A673 (cell line): ENCODE data around the gene DCK. TPM values are rescaled to one million over a fixed set of nuclear protein-coding genes. Genes with fewer than 3 reads are reported as not detected.
"Not testable (repeated sequence)": the region's sequence is repeated elsewhere in the genome, so short reads cannot be mapped to it uniquely, and the experiment has no call there.

Experiments
- BruUV-seq: library from RNA; stranded (reverse); fragments of 400-500 nt; replicated peaks from 2 replicates; lab custom pipeline; 2021; lab: Mats Ljungman, UMichigan
- CTCF ChIA-PET: fragments of 300-600 bp; sonication (Branson Sonifier 250); formaldehyde crosslinking; loops from one replicate; lab custom pipeline; 2022; ENCODE audit warnings: antibody characterized with exemption; lab: Charles Lee
- POLR2A ChIA-PET: fragments of 300-600 bp; sonication (Branson Sonifier 250); formaldehyde crosslinking; loops from one replicate; lab custom pipeline; 2022; ENCODE audit warnings: antibody characterized with exemption; ENCODE audit not compliant: low non-redundant PET; lab: Charles Lee
- DNase-seq: peaks from one replicate; pipeline ENCODE4 v3.0.0-alpha.2; 2015; ENCODE audit warnings: low spot score
- H3K27ac ChIP-seq: fragments of 200-600 bp; sonication (generic); 2 replicates; pipeline ENCODE4 v1.5.1; 2016; ENCODE audit warnings: mixed run types, low read depth, mild to moderate bottlenecking, mixed read lengths, antibody characterized with exemption, low read length; ENCODE audit not compliant: poor library complexity, severe bottlenecking
- H3K27me3 ChIP-seq: fragments of 200-600 bp; sonication (generic); replicated peaks from 2 replicates; pipeline ENCODE4 v1.6.1; 2017; ENCODE audit warnings: mixed run types, low read depth, mild to moderate bottlenecking, mixed read lengths, antibody characterized with exemption, low read length; ENCODE audit not compliant: insufficient read depth, poor library complexity
- H3K36me3 ChIP-seq: fragments of 200-600 bp; sonication (generic); 2 replicates; pipeline ENCODE4 v1.6.1; 2016; ENCODE audit warnings: mixed run types, mild to moderate bottlenecking, mixed read lengths, antibody characterized with exemption, low read length; ENCODE audit not compliant: insufficient read depth, poor library complexity, severe bottlenecking
- H3K4me1 ChIP-seq: fragments of 200-600 bp; sonication (generic); 2 replicates; pipeline ENCODE4 v1.6.1; 2017; ENCODE audit warnings: mixed run types, mild to moderate bottlenecking, mixed read lengths, antibody characterized with exemption, low read length; ENCODE audit not compliant: insufficient read depth, poor library complexity, severe bottlenecking
- H3K4me3 ChIP-seq: fragments of 200-600 bp; sonication (generic); 2 replicates; pipeline ENCODE4 v1.5.1; 2016; ENCODE audit warnings: low read depth, mixed run types, mild to moderate bottlenecking, mixed read lengths, low read length; ENCODE audit not compliant: poor library complexity, severe bottlenecking
- H3K9me3 ChIP-seq: fragments of 200-600 bp; sonication (generic); 2 replicates; pipeline ENCODE4 v1.6.1; 2016; ENCODE audit warnings: mixed run types, low read depth, mild to moderate bottlenecking, mixed read lengths, antibody characterized with exemption, low read length; ENCODE audit not compliant: poor library complexity, severe bottlenecking
- EZH2 ChIP-seq: fragments of 200-600 bp; sonication (generic); IDR thresholded peaks from 2 replicates; pipeline ENCODE4 v1.6.1; 2017; ENCODE audit warnings: borderline replicate concordance, low read depth, mild to moderate bottlenecking, mixed read lengths, antibody characterized with exemption, low read length; ENCODE audit not compliant: poor library complexity, severe bottlenecking
- intact Hi-C: fragments of 100-400 bp; cut with micrococcal nuclease; formaldehyde crosslinking; loops from one replicate; pipeline ENCODE4 v1.10.0; 2022; ENCODE audit not compliant: unreplicated experiment
- total RNA-seq: library from RNA; stranded (reverse); gene quantifications from 2 replicates; pipeline ENCODE4 v1.2.3, GENCODE V29; 2021
- TF ChIP-seq, protein P1 (sequence below): fragments of 300-800, 200-600 bp; sonication (generic); conservative IDR thresholded peaks from 2 replicates; pipeline ENCODE4 v1.5.1; 2017; ENCODE audit warnings: low read depth, mild to moderate bottlenecking, antibody characterized with exemption, low read length, moderate library complexity, mixed read lengths

Gene DCK
- total RNA-seq, 1 experiment from 2014 or later = 18.4 TPM

DNA sequence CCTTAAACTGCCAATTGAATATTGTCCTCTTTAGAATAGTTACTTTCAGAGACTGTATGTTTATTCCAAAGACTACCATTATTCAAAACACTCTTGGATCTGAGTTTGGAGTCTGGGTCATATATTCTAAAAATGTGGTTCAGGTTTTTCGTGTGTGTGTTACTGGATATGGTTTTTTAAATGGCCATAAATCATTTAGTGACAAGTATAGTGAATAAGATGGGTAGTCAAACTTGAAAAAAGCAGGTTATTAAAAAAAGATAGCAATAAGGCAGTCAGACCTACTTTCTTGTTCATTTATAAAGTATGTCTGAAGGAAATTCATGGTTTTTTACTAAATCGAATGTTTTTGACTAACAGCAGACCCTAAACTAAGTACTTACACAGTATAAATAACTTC is 59.3 kb downstream of the DCK start:
- Histone ChIP-seq H3K9me3 (no peaks in the 10 kb centered on the region), H3K4me3 (no peak overlapping the region), H3K36me3 (no peaks in the 10 kb centered on the region), H3K27ac (no peak overlapping the region), H3K4me1 (no peaks in the 10 kb centered on the region), H3K27me3 (no peaks in the 10 kb centered on the region)
- TF ChIP-seq EZH2 = no peak
- TF ChIP-seq, protein P1, sequence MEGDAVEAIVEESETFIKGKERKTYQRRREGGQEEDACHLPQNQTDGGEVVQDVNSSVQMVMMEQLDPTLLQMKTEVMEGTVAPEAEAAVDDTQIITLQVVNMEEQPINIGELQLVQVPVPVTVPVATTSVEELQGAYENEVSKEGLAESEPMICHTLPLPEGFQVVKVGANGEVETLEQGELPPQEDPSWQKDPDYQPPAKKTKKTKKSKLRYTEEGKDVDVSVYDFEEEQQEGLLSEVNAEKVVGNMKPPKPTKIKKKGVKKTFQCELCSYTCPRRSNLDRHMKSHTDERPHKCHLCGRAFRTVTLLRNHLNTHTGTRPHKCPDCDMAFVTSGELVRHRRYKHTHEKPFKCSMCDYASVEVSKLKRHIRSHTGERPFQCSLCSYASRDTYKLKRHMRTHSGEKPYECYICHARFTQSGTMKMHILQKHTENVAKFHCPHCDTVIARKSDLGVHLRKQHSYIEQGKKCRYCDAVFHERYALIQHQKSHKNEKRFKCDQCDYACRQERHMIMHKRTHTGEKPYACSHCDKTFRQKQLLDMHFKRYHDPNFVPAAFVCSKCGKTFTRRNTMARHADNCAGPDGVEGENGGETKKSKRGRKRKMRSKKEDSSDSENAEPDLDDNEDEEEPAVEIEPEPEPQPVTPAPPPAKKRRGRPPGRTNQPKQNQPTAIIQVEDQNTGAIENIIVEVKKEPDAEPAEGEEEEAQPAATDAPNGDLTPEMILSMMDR = no peak
- no peak for DNase-seq
- POLR2A ChIA-PET = no interaction called here
- CTCF ChIA-PET = no interaction called here
- BruUV-seq = no TSS peak
- intact Hi-C loops = no loop called here

DNA sequence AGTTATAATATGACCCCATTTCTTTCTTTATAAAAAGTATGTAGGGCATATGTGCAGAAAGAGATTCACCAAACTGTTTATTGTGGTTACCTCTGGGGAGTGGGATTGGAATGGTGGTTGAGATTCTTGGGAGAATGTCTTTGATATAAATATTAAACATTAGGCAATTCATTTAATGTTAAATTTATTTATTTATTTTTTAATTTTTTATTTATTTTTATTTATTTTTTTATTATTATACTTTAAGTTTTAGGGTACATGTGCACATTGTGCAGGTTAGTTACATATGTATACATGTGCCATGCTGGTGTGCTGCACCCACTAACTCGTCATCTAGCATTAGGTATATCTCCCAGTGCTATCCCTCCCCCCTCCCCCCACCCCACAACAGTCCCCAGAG is 60.2 kb downstream of the DCK start:
- CTCF ChIA-PET, H3K27me3 ChIP-seq, H3K4me3 ChIP-seq, H3K9me3 ChIP-seq, BruUV-seq, DNase-seq, H3K27ac ChIP-seq, intact Hi-C loops, H3K36me3 ChIP-seq, H3K4me1 ChIP-seq: not testable (repeated sequence)
- POLR2A ChIA-PET = interaction anchor here (0.6 kb wide), 1 partner anchor 44 kb away, joined by 3 read pairs; no protein-coding TSS in a partner anchor

DNA sequence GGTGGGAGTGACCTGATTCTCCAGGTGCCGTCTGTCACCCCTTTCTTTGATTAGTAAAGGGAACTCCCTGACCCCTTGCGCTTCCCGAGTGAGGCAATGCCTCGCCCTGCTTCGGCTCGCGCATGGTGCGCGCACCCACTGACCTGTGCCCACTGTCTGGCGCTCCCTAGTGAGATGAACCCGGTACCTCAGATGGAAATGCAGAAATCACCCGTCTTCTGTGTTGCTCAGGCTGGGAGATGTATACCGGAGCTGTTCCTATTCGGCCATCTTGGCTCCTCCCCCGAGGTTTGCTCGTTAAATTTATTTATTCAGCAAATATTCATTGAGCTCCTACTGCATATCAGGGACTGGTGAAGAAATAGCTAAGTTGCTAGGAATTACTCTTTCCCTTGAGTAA is 66.1 kb downstream of the DCK start:
- H3K36me3 ChIP-seq, BruUV-seq, H3K27me3 ChIP-seq, H3K9me3 ChIP-seq, H3K4me3 ChIP-seq, POLR2A ChIA-PET, intact Hi-C loops, DNase-seq, H3K27ac ChIP-seq, CTCF ChIA-PET, H3K4me1 ChIP-seq: not testable (repeated sequence)

DNA sequence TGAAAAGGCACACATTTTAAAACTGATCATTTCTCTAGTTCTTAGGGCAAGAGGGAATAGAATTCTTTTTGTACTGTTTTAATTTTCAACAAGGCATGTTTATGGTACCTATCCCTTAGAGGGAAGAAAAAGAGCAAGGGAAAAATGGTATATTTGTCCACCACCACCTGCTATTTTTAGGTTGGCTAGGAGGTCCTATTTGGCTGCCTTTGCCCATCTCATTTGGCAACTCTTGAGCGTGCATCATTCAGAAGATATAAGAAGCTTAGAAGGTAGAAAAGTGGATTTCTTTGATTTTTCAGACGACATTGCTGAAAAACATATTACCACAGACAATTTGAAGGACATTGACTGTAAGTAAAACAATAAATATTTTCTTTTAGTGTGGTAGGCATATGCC is 69.0 kb downstream of the DCK start:
- Histone ChIP-seq H3K4me1 (no peaks in the 10 kb centered on the region), H3K27ac (no peak overlapping the region), H3K9me3 (no peaks in the 10 kb centered on the region), H3K4me3 (no peak overlapping the region), H3K27me3 (no peaks in the 10 kb centered on the region), H3K36me3 (no peaks in the 10 kb centered on the region)
- ChIA-PET CTCF (no interaction called here), POLR2A (no interaction called here)
- BruUV-seq = no TSS peak
- DNase-seq = no peak
- intact Hi-C loops = no loop called here
- TF ChIP-seq, protein P1 = no peak
- no peak for TF ChIP-seq EZH2
